CMK (cell line): Measurements from ENCODE around the gene CRTC3.
"Not testable (repeated sequence)": the region's sequence is repeated elsewhere in the genome, so short reads cannot be mapped to it uniquely, and the experiment has no call there.

Experiments used
- DNase-seq: peaks from one replicate; pipeline ENCODE4 v3.0.0-alpha.2; 2010; ENCODE audit warnings: low read depth

CRTC3 gene

DNA sequence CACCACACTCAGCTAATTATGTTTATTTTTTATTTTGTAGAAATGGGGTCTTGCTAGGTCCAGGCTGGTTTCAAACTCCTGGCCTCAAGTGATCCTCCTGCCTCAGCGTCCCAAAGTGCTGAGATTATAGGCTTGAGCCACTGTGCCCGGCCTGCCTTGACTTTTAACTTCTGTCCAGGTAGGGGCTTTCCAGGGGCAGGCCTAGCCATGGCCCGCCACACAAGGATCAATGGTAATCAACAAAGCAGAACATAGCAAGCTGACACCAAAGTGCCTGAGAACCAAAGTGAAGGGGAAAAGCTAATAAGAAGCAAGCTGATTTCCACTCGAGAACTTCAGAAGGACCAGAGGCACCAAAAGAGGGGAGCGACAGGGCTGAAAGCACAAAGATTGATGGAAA, 9.4 kb upstream of the CRTC3 start:
- no peak for DNase-seq

DNA sequence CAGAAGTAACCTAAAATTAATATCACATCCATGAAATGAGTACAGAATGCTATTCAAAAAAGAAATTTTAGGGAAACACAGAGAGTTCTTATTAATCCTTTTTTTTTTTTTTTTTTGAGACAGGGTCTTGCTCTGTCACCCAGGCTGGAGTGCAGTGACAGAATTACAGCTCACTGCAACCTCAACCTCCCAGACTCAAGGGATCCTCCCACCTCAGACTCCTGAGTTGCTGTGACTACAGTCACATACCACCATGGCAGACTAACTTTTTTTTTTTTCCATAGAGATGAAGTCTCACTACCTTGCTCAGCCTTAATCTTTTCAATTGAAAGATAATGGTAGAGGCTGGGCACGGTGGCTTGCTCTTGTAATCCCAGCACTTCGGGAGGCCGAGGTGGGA, 6.3 kb upstream of the CRTC3 start:
- DNase-seq, result no peak

DNA sequence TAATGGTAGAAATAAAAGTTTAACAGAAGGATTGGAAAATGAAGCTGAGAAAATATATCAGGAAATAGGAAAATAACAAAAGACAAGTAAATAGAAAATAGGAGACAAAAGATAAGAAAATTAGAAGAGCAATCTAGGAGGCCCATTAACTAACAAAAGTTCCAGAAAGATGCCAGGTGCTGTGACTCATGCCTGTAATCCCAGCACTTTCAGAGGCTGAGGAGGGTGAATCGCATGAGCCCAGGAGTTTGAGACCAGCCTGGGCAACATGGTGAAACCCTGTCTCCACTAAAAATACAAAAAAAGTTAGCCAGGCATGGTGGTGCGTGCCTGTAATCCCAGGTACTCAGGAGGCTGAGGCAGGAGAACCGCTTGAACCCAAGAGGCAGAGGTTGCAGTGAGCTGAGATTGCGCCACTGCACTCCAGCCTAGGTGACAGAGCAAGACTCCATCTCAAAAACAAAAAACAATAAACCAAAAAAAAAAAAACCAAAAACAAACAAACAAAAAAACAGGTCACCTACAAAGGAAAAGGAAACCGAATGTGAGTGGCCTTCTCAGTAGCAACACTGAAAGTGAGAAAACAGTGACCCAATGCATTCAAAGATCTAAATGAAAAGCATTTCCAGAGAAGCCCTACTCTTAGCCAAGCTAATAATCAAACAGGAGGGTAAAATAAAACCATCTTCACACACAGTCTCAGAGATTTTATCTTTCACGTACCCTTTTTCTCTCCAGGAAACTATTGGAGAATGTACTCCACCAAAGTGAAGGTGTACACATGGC, 5.5 kb upstream of the CRTC3 start:
- not testable (repeated sequence) for DNase-seq

DNA sequence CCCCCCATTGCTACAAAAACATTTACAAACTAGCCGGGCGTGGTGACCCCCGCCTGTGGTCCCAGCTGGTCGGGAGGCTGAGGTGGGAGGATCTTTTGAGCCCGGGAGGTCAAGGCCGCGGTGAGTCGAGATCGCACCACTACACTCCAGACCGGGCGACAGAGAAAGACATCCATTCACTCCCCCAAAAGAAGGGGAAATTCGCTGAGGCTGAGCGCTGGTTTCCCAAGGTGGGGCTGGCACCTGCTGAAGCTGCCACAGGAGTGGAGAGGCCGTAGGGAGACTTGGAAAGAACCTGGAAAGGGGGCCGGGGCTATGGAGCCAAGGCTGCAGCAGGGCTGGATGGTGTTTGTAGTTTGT, 732 bp upstream of the CRTC3 start:
- no peak for DNase-seq

DNA sequence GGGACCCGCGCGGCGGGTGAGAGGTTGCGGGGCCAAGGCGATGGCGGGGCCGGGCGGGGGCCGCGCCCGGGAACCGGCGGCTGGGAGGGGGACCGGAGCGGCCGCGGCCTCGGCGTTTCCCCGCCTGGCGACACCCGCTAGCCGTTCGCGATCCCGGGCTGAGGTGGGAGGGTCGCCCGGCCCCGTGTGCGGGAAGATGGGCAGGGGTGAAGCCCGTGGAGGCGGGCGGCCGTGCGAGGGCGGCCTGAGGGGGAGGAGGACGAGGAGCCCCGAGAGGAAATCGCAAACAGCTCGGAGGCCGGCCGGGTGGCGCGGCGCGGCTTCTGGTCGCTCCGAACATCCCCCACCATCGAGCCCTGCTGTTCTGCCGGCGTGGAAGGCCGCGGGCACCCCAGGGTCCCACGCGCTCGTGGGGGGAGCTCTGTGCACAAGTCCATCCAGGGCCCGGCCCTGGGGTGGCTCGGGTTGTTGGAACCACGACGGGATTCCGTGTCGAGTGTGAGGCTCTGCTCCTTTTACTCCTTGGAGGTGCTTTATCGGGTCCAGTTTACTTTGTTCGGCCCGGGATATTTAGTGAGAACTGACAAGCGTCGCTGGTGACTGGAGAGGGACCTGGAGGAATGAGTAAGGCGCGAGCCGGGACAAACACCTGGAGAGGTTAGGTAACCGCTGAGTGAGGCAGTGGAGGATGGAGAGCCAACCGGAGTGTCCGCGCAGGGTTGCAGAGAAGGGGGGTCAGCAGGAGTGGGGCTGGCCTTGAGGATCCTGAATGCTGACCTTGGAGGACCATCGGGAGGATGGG, 728 bp downstream of the CRTC3 start:
- no peak for DNase-seq

DNA sequence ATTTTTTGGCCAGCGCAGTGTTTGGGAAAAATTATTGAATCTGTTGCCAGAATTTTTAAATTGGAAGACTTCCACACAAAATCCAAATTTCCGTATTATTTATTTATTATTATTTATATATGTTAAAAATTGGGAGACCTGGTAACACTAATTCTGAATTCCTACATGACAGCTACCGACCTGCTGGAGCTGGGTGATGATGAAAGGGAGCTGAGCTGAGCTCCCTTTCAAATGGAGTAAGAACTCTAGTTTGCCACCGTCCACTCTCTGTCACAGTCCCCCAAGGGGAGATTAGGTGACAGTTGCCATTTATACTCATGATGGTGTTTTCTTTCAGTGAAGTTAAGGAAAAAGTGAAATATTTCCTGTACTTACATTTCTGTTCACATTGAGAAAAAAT, 1.4 kb downstream of the CRTC3 start:
- no peak for DNase-seq

DNA sequence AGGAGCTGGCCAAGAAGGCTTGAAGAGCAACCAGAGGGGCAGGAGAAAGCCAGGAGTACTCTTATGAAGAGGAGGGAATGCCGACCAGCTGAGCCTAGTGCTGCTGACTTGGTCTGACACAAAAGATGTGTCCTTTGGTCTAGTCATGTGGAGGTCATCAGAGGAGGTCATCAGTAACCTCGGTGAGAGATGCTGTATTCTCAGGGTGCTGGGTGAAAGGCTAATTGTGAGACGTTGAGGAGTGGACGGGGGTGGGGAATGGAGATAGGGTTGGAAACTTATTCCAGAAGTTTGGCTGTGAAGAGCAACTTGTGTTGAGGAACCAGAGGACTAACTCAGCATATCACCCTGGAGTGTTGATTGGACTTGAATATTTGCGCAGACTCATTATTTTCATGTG, 5.5 kb downstream of the CRTC3 start:
- no peak for DNase-seq

DNA sequence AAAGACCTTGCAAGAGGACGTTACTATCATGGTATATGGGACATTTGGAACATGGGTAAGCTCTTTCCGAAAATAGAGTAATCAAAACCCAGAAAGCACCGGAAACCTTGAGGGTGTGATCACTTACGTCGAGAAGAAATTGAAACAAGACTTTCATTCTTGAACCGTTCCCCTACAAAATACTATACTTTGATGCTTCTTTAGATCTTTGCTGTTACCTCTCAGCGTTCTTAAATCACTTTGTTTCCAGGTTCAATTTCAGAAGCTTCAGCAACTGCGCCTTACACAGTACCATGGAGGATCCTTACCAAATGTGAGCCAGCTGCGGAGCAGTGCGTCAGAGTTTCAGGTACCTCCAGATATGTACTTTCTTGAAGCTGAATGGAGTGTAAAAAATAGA, 10.1 kb downstream of the CRTC3 start:
- no peak for DNase-seq

DNA sequence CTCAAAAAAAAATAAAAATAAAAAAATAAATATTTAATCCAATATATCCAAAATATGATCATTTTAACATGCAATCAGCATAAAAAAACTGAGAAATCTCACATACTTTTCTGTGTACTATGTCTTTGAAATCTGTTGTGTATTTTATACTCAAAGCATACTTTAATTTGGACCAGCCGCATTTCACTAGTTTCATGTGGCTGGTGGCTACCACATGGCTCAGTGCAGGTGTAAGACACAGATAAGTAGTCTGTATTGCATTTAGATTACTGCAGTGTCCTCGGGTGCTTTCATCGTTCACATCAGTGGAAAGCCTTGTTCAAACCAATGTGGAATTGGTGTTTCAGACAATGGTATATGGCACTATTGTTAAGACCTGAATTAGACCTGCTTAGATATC, 11.0 kb downstream of the CRTC3 start:
- no peak for DNase-seq

DNA sequence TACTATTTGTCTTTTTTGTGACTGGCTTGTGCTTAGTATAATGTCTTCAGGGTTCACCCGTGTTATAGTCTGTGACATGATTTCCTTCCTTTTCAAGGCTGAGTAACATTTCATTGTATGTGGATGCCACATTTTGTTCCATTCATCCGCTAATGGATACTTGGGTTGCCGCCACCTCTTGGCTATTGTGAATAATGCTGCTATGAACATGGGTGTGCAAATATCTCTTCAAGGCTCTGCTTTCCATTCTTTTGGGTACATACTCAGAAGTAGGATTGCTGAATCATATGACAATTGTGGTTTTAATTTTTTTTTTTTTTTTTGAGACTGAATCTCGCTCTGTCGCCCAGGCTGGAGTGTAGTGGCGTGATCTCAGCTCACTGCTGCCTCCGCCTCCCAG, 15.4 kb downstream of the CRTC3 start:
- DNase-seq, result no peak

DNA sequence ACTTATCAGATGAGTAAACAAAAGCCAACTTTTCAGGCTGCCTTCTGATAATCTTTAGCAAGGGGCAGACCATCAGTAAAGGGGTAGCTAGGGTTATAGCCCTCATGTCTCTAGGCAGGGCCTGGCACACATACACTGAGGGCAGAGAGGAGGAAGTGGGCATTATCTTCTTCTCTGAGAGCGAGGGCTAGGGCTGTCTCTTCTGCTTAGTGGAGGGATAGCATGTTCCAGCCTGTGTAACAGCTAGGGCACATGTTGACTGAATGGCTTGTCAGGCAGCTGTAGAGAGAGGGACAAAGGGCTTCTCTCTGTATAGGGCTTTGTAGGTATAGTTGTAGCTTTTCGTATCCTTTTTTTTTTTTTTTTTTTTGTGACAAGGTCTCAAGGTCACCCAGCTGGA, 17.8 kb downstream of the CRTC3 start:
- no peak for DNase-seq

DNA sequence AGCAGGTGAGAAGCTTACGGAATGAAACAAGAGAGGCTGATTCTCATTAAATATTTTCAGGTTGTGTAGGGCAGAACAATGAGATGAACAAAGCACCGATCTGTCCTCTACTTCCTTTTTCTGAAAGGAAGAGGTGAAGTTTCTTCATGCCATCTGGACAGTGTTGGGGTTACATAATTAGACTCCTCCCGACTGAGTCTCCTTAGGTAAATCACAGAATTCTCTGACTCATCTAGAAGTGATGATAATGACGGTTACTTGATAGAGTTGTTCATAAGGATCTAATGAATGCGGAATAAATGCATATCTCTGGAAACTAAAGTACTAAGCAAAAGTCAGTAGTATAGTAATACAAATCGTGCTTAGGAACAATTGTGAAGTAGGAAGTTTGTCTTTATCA, 21.2 kb downstream of the CRTC3 start:
- no peak for DNase-seq

DNA sequence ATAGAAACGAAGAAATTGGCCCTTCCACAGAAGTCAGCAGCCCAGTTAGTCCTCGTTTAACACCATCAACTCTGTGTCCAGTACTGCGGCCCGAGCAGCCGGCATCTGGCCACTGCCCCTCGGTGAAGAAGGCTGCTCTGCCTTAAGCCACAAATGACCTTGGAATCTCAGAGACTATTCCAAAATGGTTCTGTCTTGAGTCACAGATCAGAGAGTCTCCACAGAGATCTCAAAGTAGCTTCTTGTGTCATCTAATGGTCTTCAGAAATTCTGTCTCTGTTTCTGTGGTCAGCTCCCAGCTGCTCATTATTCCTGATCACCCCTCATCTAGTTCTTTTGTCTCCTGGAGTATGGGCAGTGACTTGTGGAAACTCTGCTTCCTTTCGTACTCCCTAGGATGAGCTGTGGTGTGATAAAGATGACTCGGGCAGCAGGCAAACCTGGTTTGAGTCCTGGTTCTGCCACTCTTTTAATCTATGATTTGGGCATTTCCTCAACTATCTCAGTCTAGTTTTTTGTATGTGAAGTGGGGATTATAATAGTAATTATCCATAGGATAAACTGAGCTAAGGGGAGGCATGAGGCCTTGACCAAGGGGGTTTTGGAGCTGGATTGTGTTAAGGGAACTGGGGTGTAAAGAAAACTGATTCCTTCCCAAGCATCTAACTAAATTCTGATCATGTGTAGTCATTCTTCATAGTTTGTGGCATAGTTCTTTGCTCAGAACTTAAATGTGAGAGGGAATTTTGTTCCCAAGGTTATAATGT, 22.6 kb downstream of the CRTC3 start:
- DNase-seq, result no peak

DNA sequence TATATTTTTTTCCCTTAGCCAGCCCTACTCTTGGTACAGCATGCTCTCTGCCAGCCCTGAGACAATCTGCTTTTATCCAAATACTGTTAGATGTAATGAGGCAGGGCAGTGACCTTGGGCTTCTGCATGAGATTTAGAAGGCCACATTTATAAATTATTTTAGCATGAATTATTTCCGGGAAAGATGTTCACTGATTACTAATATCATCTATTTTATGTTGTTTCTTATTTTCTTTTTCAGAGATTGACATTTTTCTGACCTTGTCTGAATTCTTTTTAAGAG, 23.1 kb downstream of the CRTC3 start:
- no peak for DNase-seq

DNA sequence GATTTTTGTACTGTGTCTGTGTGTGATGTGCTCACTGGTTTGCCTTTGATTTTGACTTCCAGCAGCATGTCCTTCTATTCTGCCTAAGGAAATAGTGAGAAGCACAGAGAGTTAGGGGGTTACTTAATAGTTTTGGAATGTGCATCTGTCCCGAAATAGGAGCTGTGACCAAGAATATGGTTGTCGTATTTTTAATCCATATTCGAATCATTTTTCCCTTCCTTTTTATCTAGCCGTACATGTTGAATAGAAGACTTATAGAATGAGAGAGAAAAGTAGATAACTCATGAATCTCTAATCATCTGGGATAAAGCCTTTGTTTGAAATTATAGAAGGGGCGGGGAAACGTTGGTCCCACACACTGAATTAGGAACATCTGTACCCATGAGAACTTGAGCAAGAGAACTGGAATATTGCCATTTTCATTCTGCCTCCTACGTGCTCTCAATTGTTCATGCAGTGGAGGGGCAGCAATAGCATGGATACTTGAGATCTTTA, 23.6 kb downstream of the CRTC3 start:
- no peak for DNase-seq

DNA sequence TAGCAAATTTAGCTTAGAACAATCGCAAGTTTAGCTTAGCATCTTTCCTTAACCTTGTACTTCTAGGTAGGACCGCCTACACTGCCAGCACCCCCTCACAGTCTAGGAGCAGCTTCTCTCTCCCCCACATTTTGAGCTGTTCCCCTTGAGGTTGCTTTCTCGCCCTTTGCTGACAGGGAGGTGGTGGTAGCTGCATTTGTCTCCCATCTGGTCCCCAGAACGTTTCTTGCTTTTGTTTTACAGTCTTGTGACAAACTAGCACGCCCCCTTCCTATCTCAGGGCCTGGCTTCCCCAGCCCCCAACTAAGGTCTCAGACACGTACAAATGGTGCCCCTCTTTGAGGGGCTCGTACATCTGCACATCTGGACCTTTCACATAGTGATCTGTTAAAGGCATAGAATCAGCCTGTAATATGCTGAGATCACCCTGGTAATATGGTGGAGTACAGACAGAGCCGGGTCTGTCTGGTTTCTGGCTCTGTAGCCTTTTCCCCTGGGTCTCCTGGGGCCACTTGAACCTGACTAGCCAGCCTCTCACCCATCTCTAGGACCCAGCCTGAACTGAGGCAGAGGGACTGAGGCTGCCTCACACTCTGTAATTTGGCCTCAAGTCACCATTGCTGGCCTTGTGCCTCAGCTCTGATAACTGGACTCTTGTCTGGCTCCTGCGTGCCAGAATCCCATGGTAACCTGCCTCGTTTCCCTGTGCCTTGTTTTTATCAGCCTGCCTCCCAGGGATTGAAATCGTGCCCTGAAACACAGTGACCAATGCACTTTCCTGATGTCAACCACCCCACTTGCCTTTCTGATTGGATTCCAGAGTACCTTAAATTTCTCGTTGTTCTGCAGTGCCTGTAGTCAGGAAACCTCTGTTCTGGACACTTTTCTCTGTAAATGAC, 27.7 kb downstream of the CRTC3 start:
- DNase-seq, result no peak

DNA sequence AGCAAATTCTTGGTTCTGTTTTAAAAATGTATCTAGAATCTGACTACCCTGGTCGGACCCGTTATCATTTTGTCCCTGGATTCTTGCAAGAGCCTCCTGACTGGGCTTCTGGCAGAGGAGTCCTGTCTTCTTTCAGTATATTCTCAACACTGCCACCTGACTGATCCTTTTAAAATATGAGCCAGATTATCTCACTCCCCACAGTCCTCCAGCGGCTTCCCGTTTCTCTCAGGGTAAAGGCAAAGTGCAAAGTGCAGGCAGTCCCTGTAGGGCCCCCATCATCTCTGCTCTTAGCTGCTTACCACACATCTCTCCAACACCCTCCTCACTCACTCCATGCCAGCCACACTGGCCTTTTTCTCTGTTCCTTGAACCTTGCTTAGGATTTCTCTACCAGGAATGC, 28.4 kb downstream of the CRTC3 start:
- no peak for DNase-seq

DNA sequence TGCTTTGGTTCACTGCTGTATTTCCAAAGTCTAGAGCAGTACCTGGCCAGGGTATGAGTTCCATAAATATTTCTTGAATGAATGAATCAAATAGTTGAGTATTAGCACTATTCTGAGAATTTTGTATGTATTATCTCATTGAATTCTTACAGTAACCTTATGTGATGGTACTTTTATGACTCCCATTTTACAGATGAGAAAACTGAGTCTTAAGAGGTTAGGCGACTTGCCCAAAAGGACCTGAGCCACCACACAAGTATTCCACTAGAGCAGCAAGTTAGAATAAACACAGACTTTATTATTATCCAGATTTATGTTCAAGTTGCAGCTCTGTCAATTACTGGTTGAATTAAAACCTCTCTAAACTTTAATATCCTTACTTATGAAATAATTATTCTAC, 29.4 kb downstream of the CRTC3 start:
- DNase-seq, result no peak

DNA sequence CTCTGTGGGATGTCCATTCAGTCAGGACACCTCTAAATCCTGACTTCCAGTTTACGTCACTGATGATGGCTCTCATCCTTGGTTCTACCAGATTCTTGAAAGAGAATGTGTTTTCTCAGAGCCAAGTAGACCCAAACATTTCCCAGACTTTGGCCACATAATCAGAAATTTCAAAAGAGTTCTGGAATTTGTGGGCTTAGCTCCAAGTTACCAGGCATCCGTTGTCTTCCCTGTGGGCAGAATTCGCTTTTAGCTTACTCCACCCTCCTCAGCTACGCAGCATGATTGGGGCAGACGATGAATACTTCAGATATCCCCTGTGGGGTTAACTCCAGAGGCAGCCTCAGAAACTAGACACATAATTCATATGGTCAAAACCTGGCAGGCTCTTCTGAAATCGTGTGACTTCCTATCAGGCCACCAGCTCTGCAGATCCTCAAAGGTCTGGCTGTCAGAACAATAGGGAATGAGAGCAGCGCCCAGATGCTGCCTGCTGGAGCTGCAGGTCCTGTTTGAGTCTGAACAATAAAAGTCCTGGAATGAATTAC, 30.6 kb downstream of the CRTC3 start:
- no peak for DNase-seq

DNA sequence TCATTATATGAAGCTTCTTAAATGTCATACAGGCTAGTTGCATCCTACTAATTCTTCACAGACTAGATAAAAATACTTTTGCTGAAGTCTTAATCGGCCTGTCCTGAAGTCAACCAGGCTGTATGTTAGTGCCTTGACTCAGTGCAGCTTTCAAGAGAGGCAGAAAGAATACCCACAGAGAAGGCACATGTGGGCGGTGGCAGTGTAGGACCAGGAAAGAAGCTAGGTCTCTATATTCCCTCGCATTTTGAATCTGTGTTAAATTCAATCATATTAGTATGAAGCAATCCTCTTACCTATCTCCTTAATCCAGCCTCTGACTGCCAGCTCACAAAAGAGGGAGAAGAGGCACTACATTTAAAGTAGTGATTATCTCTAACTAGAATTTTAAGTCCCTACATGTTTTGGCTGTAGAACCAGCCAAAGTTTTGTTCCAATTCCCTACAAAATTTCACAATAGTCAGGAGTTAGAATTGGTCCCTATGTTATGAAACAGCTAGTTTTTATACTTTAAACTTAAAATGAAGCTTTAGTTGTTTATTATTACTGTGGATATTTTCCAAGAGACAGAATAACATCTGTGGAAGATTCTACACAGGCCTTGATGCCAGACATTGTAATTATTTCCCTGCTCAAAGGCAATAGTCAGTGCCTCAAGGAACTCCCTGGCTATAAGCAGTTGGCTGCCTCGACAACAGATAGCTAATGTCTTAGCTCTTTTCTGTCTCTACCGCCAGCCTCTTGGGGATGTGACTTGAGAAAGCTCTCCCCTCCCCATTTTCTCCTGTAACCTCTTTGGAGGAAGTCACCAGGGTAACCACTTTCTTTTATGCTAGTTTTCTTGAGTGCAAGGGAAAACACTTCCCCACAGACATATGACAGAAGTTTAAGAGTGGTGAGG, 31.9 kb downstream of the CRTC3 start:
- no peak for DNase-seq

DNA sequence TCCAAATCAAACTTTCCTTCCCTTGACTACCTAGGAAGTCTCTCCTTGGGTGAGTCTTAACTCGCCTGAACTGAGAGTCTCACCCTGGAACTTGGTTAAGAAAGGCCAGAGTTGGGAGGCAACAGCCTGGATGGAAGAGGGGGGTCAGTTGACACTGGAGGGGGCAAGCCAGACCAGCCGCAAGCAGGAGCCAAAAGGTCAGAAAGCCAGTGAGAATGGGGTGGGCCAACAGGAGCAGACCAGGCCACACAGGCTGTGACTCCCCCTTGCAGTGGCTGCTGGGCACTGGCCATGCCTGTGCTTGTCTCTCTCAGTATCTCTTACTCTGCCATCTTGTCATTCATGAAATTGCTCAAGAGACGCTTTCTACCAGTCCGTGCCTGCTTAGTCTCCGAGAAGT, 32.9 kb downstream of the CRTC3 start:
- DNase-seq, result no peak
